Suppressor macrophage (primary cell): ENCODE data around the gene SOS2.
"Not testable (repeated sequence)": the region's sequence is repeated elsewhere in the genome, so short reads cannot be mapped to it uniquely, and the experiment has no call there.

Experiments
- DNase-seq, 4 experiments: peaks; one replicate each; pipeline ENCODE4 v3.0.0-alpha.2; 2020 to 2022

Gene SOS2

GRCh38 chr14:50083467-50084337 lies 147.7 kb downstream of the SOS2 start:
- peak in 1 of 4 experiments; percentile 34 for DNase-seq

GRCh38 chr14:50082784-50083466 lies 148.5 kb downstream of the SOS2 start:
- peak; percentile 74 to 89 (median 88) for DNase-seq

- DNase-seq = no peak
Observed at GRCh38 chr14:50082308-50082742, 149.1 kb downstream of the SOS2 start.

- not testable (repeated sequence) for DNase-seq
Observed at GRCh38 chr14:50079103-50079502, 152.3 kb downstream of the SOS2 start.

GRCh38 chr14:50073663-50074062 lies 157.7 kb downstream of the SOS2 start:
- DNase-seq = not testable (repeated sequence)

- DNase-seq = no peak
Observed at GRCh38 chr14:50072395-50072794, 159.0 kb downstream of the SOS2 start.

- DNase-seq = peak in 2 of 4 experiments; percentile 34 to 38
Observed at GRCh38 chr14:50070840-50071548, 160.4 kb downstream of the SOS2 start.

- no peak for DNase-seq
Observed at GRCh38 chr14:50070230-50070629, 161.1 kb downstream of the SOS2 start.

- no peak for DNase-seq
Observed at GRCh38 chr14:50069325-50069724, 162.1 kb downstream of the SOS2 start.

- no peak for DNase-seq
Observed at GRCh38 chr14:50068496-50068895, 162.9 kb downstream of the SOS2 start.

GRCh38 chr14:50067723-50068495 lies 163.5 kb downstream of the SOS2 start:
- DNase-seq = no peak
